Neural cell (in vitro differentiated cells): ENCODE results near the gene RAI14.

Experiments used
- EP300 ChIP-seq: fragments of 450-650 bp; conservative IDR thresholded peaks from 2 replicates; pipeline ENCODE4 v1.6.1; 2014; ENCODE audit warnings: antibody characterized with exemption, mild to moderate bottlenecking, moderate library complexity; ENCODE audit not compliant: poor library complexity, severe bottlenecking
- EZH2 ChIP-seq: fragments of 200-600, 300-800 bp; shearing (Covaris generic), sonication (generic); IDR thresholded peaks from 2 replicates; pipeline ENCODE4 v1.6.1; 2014; ENCODE audit warnings: antibody characterized with exemption, low read length, borderline replicate concordance, mild to moderate bottlenecking; ENCODE audit not compliant: insufficient read depth, poor library complexity, severe bottlenecking
- POLR2AphosphoS5 ChIP-seq: IDR thresholded peaks from 2 replicates; pipeline ENCODE4 v1.6.1; 2012
- RAD21 ChIP-seq: fragments of 450-650 bp; conservative IDR thresholded peaks from 2 replicates; pipeline ENCODE4 v1.6.1; 2014; ENCODE audit warnings: antibody characterized with exemption, mild to moderate bottlenecking, moderate library complexity
- SMC3 ChIP-seq: fragments of 450-650 bp; conservative IDR thresholded peaks from 2 replicates; pipeline ENCODE4 v1.6.1; 2014; ENCODE audit warnings: antibody characterized with exemption, mild to moderate bottlenecking, moderate library complexity; ENCODE audit not compliant: poor library complexity
- TF ChIP-seq, protein P1 (sequence below): fragments of 450-650 bp; IDR thresholded peaks from 2 replicates; pipeline ENCODE4 v1.5.1; 2014; ENCODE audit warnings: antibody characterized with exemption, mild to moderate bottlenecking, moderate library complexity; ENCODE audit not compliant: poor library complexity, severe bottlenecking
- TF ChIP-seq, protein P2 (sequence below): IDR thresholded peaks from 2 replicates; pipeline ENCODE4 v1.6.1; 2012; ENCODE audit warnings: borderline replicate concordance

DNA sequence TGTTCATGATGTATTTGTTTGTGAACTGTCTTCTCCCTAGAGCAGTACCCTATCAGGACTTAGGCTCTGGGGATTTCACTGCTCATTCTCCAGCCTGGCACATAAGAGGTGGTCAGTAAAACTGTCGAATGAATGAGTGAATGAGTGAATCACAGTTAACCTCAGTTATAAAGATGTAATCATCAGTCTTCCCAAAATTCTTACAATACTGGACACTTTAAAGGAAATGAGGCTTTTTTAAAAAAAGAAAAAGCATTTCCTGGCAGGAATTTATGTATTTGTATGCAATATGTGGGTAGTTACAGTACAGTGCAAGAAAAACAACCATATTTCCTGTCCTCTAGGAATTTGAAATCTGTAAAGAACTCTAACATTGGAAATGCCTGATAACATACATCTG, 59.6 kb downstream of the RAI14 start:
- TF ChIP-seq, protein P1, sequence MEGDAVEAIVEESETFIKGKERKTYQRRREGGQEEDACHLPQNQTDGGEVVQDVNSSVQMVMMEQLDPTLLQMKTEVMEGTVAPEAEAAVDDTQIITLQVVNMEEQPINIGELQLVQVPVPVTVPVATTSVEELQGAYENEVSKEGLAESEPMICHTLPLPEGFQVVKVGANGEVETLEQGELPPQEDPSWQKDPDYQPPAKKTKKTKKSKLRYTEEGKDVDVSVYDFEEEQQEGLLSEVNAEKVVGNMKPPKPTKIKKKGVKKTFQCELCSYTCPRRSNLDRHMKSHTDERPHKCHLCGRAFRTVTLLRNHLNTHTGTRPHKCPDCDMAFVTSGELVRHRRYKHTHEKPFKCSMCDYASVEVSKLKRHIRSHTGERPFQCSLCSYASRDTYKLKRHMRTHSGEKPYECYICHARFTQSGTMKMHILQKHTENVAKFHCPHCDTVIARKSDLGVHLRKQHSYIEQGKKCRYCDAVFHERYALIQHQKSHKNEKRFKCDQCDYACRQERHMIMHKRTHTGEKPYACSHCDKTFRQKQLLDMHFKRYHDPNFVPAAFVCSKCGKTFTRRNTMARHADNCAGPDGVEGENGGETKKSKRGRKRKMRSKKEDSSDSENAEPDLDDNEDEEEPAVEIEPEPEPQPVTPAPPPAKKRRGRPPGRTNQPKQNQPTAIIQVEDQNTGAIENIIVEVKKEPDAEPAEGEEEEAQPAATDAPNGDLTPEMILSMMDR = no peak
- no peak for TF ChIP-seq RAD21
- TF ChIP-seq EZH2 = no peak
- no peak for TF ChIP-seq SMC3
- TF ChIP-seq, protein P2, sequence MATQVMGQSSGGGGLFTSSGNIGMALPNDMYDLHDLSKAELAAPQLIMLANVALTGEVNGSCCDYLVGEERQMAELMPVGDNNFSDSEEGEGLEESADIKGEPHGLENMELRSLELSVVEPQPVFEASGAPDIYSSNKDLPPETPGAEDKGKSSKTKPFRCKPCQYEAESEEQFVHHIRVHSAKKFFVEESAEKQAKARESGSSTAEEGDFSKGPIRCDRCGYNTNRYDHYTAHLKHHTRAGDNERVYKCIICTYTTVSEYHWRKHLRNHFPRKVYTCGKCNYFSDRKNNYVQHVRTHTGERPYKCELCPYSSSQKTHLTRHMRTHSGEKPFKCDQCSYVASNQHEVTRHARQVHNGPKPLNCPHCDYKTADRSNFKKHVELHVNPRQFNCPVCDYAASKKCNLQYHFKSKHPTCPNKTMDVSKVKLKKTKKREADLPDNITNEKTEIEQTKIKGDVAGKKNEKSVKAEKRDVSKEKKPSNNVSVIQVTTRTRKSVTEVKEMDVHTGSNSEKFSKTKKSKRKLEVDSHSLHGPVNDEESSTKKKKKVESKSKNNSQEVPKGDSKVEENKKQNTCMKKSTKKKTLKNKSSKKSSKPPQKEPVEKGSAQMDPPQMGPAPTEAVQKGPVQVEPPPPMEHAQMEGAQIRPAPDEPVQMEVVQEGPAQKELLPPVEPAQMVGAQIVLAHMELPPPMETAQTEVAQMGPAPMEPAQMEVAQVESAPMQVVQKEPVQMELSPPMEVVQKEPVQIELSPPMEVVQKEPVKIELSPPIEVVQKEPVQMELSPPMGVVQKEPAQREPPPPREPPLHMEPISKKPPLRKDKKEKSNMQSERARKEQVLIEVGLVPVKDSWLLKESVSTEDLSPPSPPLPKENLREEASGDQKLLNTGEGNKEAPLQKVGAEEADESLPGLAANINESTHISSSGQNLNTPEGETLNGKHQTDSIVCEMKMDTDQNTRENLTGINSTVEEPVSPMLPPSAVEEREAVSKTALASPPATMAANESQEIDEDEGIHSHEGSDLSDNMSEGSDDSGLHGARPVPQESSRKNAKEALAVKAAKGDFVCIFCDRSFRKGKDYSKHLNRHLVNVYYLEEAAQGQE = no peak
- no peak for TF ChIP-seq EP300
- no peak for TF ChIP-seq POLR2AphosphoS5
